AG04450 (cell line): ENCODE results near the gene ZBTB1. TPM values are rescaled to one million over a fixed set of nuclear protein-coding genes. Genes with fewer than 3 reads are reported as not detected.
"Not testable (repeated sequence)": the region's sequence is repeated elsewhere in the genome, so short reads cannot be mapped to it uniquely, and the experiment has no call there.

Experiments
- CTCF ChIA-PET: fragments of 300-600, 350-600 bp; formaldehyde crosslinking; extraction: SDS; loops from one replicate; lab custom pipeline; 2022; ENCODE audit warnings: antibody characterized with exemption, inconsistent platforms; lab: Charles Lee
- POLR2A ChIA-PET: fragments of 350-600 bp; formaldehyde crosslinking; extraction: SDS; loops from one replicate; lab custom pipeline; 2021; ENCODE audit warnings: antibody characterized with exemption, inconsistent platforms; lab: Yijun Ruan, JAX
- DNase-seq: peaks from one replicate; pipeline ENCODE4 v3.0.0-alpha.2; 2011; ENCODE audit warnings: low read depth, low spot score
- H3K27ac ChIP-seq: one replicate; pipeline ENCODE4 v1.5.1; 2012; ENCODE audit warnings: low read depth, low read length, control low read depth
- H3K27me3 ChIP-seq: one replicate; pipeline ENCODE4 v1.6.0; 2012; ENCODE audit warnings: low read length; ENCODE audit not compliant: control insufficient read depth, insufficient read depth
- H3K4me3 ChIP-seq: 2 replicates; pipeline ENCODE4 v1.5.1; 2011; ENCODE audit warnings: mild to moderate bottlenecking, low read depth, low read length, control low read depth
- H3K9me3 ChIP-seq: 2 replicates; pipeline ENCODE4 v1.5.1; 2012; ENCODE audit warnings: low read length; ENCODE audit not compliant: control insufficient read depth, insufficient read depth
- polyA plus RNA-seq: library from polyadenylated mRNA; depleted of rRNA; stranded (reverse); fragments of >200 nt; gene quantifications from 2 replicates; pipeline ENCODE4 v1.2.3, GENCODE V29; 2011
- TF ChIP-seq, protein P1 (sequence below): IDR thresholded peaks from 2 replicates; pipeline ENCODE4 v1.5.1; 2011; ENCODE audit warnings: low read depth, low read length, control low read depth, inconsistent platforms

Gene ZBTB1
- polyA plus RNA-seq, 1 experiment: 42.1 TPM

DNA sequence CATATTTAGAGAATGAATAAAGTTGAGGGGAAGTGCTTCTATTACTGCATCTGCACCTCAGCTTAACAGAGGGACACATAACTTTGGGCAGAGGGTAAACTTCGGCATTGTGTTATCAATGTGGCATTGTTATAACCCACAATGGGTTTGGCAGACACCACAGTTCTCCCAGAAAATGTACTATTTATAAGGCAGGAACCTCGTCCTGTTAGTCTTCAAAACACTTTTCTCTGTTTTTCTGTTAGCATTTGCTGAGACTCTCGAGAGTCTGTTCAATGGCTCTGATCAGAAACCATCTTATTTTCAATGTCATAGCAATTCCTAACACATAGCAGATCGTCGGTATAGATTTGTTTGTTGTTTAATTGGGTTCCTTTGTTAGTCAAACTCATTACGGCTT, 59.1 kb downstream of the ZBTB1 start:
- ChIA-PET CTCF (no interaction called here), POLR2A (interaction anchor here (0.7 kb wide), 1 partner anchor 16 kb away, joined by 3 read pairs; no protein-coding TSS in a partner anchor)
- TF ChIP-seq, protein P1, sequence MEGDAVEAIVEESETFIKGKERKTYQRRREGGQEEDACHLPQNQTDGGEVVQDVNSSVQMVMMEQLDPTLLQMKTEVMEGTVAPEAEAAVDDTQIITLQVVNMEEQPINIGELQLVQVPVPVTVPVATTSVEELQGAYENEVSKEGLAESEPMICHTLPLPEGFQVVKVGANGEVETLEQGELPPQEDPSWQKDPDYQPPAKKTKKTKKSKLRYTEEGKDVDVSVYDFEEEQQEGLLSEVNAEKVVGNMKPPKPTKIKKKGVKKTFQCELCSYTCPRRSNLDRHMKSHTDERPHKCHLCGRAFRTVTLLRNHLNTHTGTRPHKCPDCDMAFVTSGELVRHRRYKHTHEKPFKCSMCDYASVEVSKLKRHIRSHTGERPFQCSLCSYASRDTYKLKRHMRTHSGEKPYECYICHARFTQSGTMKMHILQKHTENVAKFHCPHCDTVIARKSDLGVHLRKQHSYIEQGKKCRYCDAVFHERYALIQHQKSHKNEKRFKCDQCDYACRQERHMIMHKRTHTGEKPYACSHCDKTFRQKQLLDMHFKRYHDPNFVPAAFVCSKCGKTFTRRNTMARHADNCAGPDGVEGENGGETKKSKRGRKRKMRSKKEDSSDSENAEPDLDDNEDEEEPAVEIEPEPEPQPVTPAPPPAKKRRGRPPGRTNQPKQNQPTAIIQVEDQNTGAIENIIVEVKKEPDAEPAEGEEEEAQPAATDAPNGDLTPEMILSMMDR: no peak
- Histone ChIP-seq H3K27ac (no peak overlapping the region), H3K27me3 (no peaks in the 10 kb centered on the region), H3K9me3 (no peaks in the 10 kb centered on the region), H3K4me3 (no peak overlapping the region)
- DNase-seq: no peak

DNA sequence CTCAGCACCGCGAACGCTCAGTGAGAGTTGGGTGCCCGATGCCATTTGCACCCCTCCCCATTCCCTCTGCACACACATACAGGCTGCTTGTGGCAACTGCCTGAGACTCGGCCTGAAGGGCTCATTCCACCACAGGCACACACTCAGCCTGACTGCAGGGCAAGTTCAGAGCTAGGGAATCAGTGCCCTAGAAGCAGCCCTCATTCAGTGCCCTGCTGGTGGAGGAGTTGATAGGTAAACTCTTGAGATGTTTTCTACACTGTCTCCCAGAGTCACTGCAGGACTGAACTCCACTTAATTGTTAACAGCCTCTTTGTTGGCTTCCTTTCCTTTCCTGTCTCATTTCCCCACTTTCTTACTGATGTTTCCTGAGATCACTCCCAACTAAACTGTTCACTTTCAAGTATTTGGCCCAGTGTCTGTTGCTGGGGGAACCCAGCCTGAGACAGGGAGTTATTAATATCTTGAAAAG, 62.1 kb downstream of the ZBTB1 start:
- CTCF ChIA-PET: interaction anchor here (0.7 kb wide), 1 partner anchor 10 kb away, joined by 4 read pairs; no protein-coding TSS in a partner anchor
- H3K27me3 ChIP-seq: no peaks in the 10 kb centered on the region

DNA sequence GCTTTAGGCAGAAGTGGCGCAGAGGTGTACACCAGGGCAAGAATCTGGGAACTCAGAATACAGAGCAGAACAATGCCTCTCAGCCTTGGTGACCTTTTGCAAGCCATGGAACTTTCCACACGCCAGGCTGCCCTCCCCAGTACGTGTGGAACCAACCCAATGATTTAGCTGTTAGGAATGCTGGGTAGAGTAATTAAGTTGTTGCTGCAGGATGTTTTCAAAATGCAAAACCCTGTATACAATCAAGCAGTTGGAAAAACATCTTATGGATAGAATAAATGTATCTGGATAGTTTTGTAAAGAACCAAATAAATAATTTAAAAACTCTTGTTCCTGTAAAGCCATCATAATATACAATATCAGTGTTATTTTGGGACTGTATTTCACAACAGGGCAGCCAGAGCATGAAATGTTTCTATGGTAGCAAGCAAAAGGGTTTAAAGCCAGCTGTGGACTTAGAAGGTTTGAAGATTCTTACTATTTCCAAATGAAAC, 64.6 kb downstream of the ZBTB1 start:
- no peaks in the 10 kb centered on the region for H3K9me3 ChIP-seq
- CTCF ChIA-PET: interaction anchor here (0.7 kb wide), 1 partner anchor 1768 kb away, joined by 3 read pairs; no protein-coding TSS in a partner anchor
- no peak for DNase-seq
- no peak overlapping the region for H3K27ac ChIP-seq
- TF ChIP-seq, protein P1: no peak
- H3K27me3 ChIP-seq: no peaks in the 10 kb centered on the region
- POLR2A ChIA-PET: interaction anchor here (0.7 to 1.8 kb wide), 2 partner anchors 29 to 65 kb away, joined by 3 to 6 read pairs; partner anchors contain the start of gene HSPA2
- no peak overlapping the region for H3K4me3 ChIP-seq

More for the DNA sequence above, 62.1 kb downstream of the ZBTB1 start:
- Histone ChIP-seq H3K9me3 (no peaks in the 10 kb centered on the region), H3K4me3 (no peak overlapping the region), H3K27ac (no peak overlapping the region)
- POLR2A ChIA-PET: interaction anchor here (0.6 to 0.7 kb wide), 2 partner anchors 10 to 61 kb away, joined by 3 read pairs; no protein-coding TSS in a partner anchor
- no peak for DNase-seq
- TF ChIP-seq, protein P1: no peak

DNA sequence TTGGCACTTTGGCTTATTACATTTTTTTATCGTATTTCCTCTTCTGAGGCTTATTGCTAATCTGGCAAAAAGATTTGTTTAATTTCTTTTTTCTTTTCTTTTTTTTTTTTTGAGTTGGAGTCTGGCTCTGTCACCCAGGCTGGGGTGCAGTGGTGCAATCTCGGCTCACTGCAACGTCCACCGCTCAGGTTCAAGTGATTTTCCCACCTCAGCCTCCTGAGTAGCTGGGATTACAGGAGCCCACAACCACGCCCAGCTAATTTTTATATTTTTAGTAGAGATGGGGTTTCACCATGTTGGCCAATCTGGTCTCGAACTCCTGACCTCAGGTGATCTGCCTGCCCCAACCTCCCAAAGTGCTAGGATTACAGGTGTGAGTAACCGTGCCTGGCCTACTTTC, 65.1 kb downstream of the ZBTB1 start:
- ChIA-PET POLR2A (interaction anchor here (0.7 to 1.8 kb wide), 2 partner anchors 29 to 66 kb away, joined by 3 to 6 read pairs; partner anchors contain the start of gene HSPA2), CTCF (interaction anchor here (0.7 kb wide), 1 partner anchor 1769 kb away, joined by 3 read pairs; no protein-coding TSS in a partner anchor)
- not testable (repeated sequence) for H3K4me3 ChIP-seq, DNase-seq, H3K27me3 ChIP-seq, H3K9me3 ChIP-seq, H3K27ac ChIP-seq

DNA sequence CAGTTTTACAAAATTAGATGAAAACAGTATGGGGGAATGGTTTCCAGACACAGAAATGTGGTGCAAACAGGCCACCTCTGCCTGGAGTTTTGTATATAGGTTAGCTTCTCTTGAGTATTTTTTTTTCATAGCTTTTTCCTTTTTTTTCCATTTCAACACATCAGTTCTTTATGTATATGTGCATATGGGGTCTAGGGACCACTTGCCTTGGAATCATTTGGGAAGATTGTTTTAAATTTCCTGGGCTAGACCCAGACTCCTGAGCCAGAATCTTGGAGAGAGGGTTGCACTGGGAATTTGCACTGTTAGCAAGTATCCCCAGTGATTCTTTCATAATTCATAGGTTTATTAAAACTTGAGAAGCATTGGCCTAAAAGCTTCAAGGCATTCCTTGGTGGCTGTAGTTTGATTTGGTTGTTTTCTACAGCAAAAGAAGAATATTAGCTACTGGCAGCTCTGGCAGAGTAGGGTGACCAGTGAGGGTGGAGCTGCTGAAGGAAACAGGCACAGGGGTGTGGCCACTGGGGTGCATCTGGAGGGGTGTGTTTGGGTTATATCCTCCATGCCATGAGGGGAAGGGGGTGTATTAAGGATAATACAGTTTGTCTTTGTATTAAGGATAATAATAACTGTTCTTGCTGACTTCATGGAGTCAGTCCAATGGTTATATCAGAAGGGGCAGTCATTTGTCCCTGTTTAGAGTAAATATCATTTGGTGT, 68.0 kb downstream of the ZBTB1 start:
- H3K9me3 ChIP-seq: no peaks in the 10 kb centered on the region
- H3K27me3 ChIP-seq: no peaks in the 10 kb centered on the region
- H3K27ac ChIP-seq: no peak overlapping the region
- ChIA-PET CTCF (interaction anchor here (0.8 to 1.5 kb wide), 2 partner anchors 64 kb away, joined by 4 read pairs; no protein-coding TSS in a partner anchor), POLR2A (no interaction called here)
- no peak overlapping the region for H3K4me3 ChIP-seq
- TF ChIP-seq, protein P1: no peak
- no peak for DNase-seq
